HG03432 (cell line): ENCODE results near the gene MGAT5.

Experiments
- ATAC-seq: cut with Tn5 transposase; IDR thresholded peaks from one replicate; pipeline ENCODE4 v1.9.1; 2021; ENCODE audit warnings: mild to moderate bottlenecking, moderate library complexity; ENCODE audit not compliant: unreplicated experiment

Gene MGAT5

GRCh38 chr2:134491022-134491421, 237.2 kb downstream of the MGAT5 start:
- ATAC-seq = no peak

- no peak for ATAC-seq
Observed at GRCh38 chr2:134491771-134492441, 238.0 kb downstream of the MGAT5 start.

- ATAC-seq = no peak
Observed at GRCh38 chr2:134493797-134494196, 239.9 kb downstream of the MGAT5 start.

GRCh38 chr2:134498654-134499053, 244.8 kb downstream of the MGAT5 start:
- ATAC-seq = no peak

DNA sequence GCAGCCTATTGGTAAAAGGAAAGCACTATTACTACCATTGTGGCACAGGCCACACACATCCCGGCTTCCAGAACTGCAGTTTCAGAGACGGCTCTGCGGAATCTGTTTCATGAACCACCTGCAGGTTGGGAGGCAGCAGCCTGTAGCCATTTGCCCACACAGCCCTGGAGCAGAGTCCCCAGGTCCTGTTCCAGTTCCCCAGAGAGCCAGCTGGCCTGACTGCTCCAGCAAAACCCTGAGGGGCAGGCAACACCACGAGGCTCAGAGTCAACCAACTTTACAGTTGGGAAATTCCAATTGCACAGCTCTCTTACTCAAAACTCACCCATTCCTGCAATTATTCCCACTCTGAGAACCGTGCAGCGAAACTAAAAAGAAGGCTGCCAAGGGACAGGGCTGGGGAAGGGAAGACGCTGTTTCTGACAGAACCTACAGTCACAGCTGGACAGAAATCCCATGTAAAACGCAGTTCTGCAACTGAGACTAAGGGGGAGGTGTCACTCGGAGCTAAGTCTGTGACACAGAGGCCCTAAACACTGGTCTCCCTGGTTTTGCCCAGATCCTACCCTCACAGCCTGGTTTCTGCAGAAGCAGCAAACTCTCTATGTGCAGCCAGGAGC, 245.5 kb downstream of the MGAT5 start:
- no peak for ATAC-seq

DNA sequence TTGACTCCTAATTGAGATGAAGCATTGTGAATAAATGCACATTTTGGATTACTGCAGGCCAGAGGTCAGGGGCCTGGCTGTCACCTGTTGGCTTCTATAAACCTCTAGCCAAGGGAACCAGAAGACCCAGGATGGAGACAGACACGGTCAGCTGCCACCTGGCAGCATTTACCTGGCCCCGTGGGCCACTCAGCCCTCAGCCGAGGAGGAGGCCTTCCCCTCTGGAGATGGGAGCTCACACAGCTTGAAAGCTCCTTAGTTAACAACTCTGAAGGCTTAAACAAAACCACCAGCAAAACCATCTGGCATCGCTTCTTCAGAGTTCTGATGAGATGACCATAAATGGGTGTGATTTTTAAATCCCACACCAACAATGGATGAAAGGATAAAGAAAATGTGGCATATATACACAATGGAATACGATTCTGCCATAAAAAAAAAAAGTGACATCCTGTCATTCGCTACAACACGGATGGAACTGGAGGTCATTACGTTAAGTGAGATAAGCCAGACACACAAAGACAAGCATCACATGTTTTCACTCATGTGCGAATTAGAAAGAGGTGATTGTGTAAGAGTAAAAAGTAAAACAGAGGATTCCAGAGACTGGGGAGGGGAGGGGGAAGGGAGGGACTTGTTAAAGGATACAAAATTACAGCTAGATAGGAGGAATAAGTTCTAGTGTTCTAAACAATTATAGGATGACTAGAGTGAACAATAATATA, 246.5 kb downstream of the MGAT5 start:
- no peak for ATAC-seq

DNA sequence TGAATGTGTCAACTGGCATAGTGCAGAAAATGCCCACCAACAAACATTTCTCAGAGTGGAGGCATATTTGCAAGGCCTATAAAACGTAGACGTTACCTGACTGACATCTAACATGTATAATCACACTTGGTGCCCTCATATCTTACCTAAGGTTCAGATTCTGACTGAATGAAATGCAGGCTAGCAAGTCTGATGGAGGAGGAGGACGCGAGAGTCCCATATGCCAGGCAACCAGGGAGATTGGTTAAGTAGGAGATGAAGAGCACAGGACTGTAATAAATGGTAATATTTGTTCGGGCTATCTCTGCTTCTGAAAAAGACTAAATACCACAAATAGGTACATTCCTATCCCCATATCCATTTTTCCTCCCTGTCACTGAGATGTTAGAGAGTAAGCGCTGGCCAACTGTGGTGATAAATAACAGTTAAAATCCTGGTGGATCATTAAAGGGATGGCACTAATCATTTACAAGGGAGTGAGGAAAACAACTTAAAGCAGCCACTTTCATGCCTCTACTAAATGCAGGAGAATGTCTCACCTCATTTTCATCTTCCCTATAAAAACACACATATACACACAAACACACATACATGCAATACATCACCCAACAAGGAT, 247.7 kb downstream of the MGAT5 start:
- no peak for ATAC-seq

DNA sequence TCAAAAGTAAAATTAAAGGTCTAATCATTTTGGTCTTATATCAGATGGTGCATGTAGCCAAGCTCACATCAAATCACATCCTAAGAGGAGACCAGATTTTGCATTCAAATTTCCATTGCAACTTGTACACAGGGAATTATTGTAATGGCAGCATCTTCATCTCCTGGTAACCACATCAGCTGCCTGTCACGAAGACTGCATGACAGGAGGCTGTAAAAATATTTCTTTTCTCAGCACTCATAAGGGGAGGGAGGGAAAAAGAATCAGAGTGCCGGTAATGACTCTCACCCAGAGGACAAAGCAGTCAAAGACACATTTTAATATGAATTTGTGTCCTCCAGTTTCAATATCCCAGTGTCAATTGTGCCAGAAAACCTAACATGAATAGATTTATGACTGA, 248.2 kb downstream of the MGAT5 start:
- no peak for ATAC-seq
